Gastroesophageal sphincter (tissue), 3 donors: ENCODE results near the gene SPDYC.

Source experiments
- POLR2A ChIP-seq, 2 donors: fragments of 450-650 bp; IDR thresholded peaks; one replicate each; pipeline ENCODE4 v1.6.1; 2017; ENCODE audit warnings: antibody characterized with exemption in 2 of 2, mild to moderate bottlenecking in 2 of 2, moderate library complexity in 1 of 2
- POLR2AphosphoS5 ChIP-seq: sonication (generic); formaldehyde crosslinking; IDR thresholded peaks from one replicate; pipeline ENCODE4 v1.6.1; 2017; ENCODE audit warnings: antibody characterized with exemption
- TF ChIP-seq, protein P1 (sequence below), 4 experiments: fragments of 200-600 bp in 2 of 4; fragments of 450-650 bp in 2 of 4; sonication (generic) in 1 of 4; IDR thresholded peaks; one replicate each; pipeline ENCODE4 v1.5.1; 2017 to 2019; ENCODE audit warnings: antibody characterized with exemption in 4 of 4, mild to moderate bottlenecking in 2 of 4, moderate library complexity in 2 of 4

DNA sequence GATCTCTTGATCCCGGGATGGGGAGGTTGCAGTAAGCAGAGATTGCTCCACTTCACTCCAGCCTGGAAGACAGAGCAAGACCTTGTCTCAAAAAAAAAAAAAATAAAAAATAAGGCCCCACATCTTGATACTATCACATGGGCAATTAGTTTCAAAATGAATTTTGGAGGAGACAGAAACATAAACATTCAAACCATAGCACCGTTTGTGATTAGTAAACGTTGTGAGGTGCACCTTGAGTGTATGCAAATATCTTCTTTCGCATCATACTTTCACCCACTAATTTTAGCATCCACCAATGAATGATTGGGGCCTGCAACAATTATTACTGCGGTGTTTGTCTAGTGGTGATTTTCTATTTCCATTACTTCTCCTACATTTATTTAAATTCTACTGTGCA is 11.0 kb upstream of the SPDYC start:
- TF ChIP-seq, protein P1, sequence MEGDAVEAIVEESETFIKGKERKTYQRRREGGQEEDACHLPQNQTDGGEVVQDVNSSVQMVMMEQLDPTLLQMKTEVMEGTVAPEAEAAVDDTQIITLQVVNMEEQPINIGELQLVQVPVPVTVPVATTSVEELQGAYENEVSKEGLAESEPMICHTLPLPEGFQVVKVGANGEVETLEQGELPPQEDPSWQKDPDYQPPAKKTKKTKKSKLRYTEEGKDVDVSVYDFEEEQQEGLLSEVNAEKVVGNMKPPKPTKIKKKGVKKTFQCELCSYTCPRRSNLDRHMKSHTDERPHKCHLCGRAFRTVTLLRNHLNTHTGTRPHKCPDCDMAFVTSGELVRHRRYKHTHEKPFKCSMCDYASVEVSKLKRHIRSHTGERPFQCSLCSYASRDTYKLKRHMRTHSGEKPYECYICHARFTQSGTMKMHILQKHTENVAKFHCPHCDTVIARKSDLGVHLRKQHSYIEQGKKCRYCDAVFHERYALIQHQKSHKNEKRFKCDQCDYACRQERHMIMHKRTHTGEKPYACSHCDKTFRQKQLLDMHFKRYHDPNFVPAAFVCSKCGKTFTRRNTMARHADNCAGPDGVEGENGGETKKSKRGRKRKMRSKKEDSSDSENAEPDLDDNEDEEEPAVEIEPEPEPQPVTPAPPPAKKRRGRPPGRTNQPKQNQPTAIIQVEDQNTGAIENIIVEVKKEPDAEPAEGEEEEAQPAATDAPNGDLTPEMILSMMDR (IDR thresholded peaks at IDR 0.05) = no peak
- TF ChIP-seq POLR2AphosphoS5 (no peak), POLR2A (IDR thresholded peaks at IDR 0.05) (no peak)
